HG03439 (cell line): ENCODE data around the gene ADAMTS2.

Experiments
- ATAC-seq: cut with Tn5 transposase; IDR thresholded peaks from one replicate; pipeline ENCODE4 v1.9.1; 2021; ENCODE audit warnings: mild to moderate bottlenecking, moderate library complexity; ENCODE audit not compliant: unreplicated experiment

The ADAMTS2 gene

GRCh38 chr5:179313849-179314521, 31.3 kb downstream of the ADAMTS2 start:
- ATAC-seq: no peak

GRCh38 chr5:179312557-179313235, 32.6 kb downstream of the ADAMTS2 start:
- ATAC-seq: no peak

GRCh38 chr5:179311581-179311980, 33.7 kb downstream of the ADAMTS2 start:
- no peak for ATAC-seq

GRCh38 chr5:179311091-179311470, 34.2 kb downstream of the ADAMTS2 start:
- ATAC-seq: no peak

- ATAC-seq: no peak
Measured at GRCh38 chr5:179310439-179311090, 34.7 kb downstream of the ADAMTS2 start.

GRCh38 chr5:179309751-179310320, 35.4 kb downstream of the ADAMTS2 start:
- no peak for ATAC-seq

- ATAC-seq: no peak
Measured at GRCh38 chr5:179309383-179309670, 35.9 kb downstream of the ADAMTS2 start.

GRCh38 chr5:179308563-179309382, 36.5 kb downstream of the ADAMTS2 start:
- ATAC-seq: no peak

- no peak for ATAC-seq
Measured at GRCh38 chr5:179307931-179308471, 37.3 kb downstream of the ADAMTS2 start.

GRCh38 chr5:179307013-179307800, 38.1 kb downstream of the ADAMTS2 start:
- ATAC-seq: no peak

- ATAC-seq: no peak
Measured at GRCh38 chr5:179306191-179307012, 38.9 kb downstream of the ADAMTS2 start.

- ATAC-seq: no peak
Measured at GRCh38 chr5:179304871-179305270, 40.4 kb downstream of the ADAMTS2 start.

GRCh38 chr5:179304466-179304865, 40.8 kb downstream of the ADAMTS2 start:
- ATAC-seq: no peak

- no peak for ATAC-seq
Measured at GRCh38 chr5:179303451-179304200, 41.6 kb downstream of the ADAMTS2 start.

- no peak for ATAC-seq
Measured at GRCh38 chr5:179302499-179303185, 42.6 kb downstream of the ADAMTS2 start.

GRCh38 chr5:179301796-179302195, 43.5 kb downstream of the ADAMTS2 start:
- ATAC-seq: no peak

GRCh38 chr5:179301376-179301775, 43.9 kb downstream of the ADAMTS2 start:
- ATAC-seq: no peak
